HAP-1 (cell line): ENCODE measurements around the gene AMBP.

ENCODE experiments used
- DNase-seq, 2 experiments: peaks; one replicate each; pipeline ENCODE4 v3.0.0-alpha.2; 2016 to 2020; ENCODE audit warnings: low spot score in 2 of 2
- H3K27me3 ChIP-seq: fragments of 250-450 bp; sonication (Bioruptor Pico); 2 replicates; pipeline ENCODE4 v1.5.1; 2020; ENCODE audit warnings: low read depth, mild to moderate bottlenecking, moderate library complexity
- H3K36me3 ChIP-seq: fragments of 250-450 bp; sonication (Bioruptor Pico); replicated peaks from 2 replicates; pipeline ENCODE4 v1.5.1; 2020; ENCODE audit warnings: mild to moderate bottlenecking
- H3K4me1 ChIP-seq: fragments of 250-450 bp; sonication (Bioruptor Pico); 2 replicates; pipeline ENCODE4 v1.5.1; 2020; ENCODE audit warnings: mild to moderate bottlenecking
- H3K4me3 ChIP-seq: fragments of 250-450 bp; sonication (Bioruptor Pico); 2 replicates; pipeline ENCODE4 v1.5.1; 2020; ENCODE audit warnings: mild to moderate bottlenecking, moderate library complexity
- H3K9me3 ChIP-seq: fragments of 250-450 bp; sonication (Bioruptor Pico); 2 replicates; pipeline ENCODE4 v1.5.1; 2020; ENCODE audit warnings: mild to moderate bottlenecking, moderate library complexity
- in situ Hi-C: fragments of 300-500 bp; cut with MboI; formaldehyde crosslinking; loops from 3 replicates; pipeline ENCODE4 v1.14.3; 2020; ENCODE audit warnings: low sequenced_read_pairs, inconsistent platforms, mixed read lengths

AMBP gene

DNA sequence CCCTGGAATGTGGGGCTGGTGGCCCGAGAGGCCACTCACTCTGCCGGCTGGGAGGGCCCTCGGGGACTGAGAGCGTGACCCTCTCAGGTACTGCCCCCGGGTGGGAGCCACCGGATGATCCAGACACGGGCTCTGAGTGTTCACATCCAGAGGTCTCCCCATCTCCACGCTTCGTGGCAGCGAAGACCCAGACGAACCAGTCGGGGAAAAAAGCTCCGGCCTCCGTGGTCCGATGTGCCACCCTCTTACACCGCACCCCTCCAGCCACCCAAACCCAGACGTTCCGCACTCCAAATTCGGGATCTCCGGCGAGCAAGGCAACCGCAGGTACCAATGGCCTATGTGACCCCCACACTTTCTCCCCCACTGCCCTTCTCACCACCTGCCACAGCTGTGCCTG lies 49.5 kb downstream of the AMBP start:
- in situ Hi-C loops, result loop anchor here (25.0 kb wide), 1 partner anchor 291 kb away; no protein-coding TSS in a partner anchor
- Histone ChIP-seq H3K36me3 (peaks cover 13% of the 10 kb centered on the region), H3K9me3 (peaks cover 6% of the 10 kb centered on the region)

DNA sequence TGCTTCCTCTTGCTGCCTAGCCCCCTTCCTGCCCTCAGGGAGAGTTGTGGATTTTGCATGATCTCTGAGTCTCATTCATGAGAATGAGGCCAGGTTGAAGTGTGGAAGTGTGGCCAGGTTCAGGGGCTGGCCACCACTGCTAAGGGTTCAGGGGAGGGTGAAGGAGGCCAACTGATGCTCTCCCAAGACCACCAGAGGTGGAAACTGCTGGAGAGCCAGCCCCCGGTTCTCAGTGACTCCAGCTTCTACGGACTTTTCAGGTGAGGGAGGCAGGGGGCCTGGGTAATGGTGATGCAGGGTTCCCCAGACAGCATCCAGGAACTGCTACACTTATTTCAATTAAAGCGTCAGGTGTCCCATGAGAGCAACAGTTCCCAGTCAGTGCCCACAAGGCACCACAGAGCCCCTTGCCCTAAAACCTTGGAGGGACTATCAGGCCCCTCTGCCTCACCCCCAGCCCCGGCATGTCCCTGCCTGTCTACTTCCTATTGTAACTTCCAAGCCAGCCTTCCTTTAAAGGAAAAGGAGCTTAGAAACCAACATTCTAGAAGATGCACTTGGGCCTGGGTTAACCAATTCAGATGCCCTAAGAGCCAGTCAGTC lies 50.1 kb downstream of the AMBP start:
- Histone ChIP-seq H3K36me3 (peaks cover 11% of the 10 kb centered on the region), H3K27me3 (no peaks in the 10 kb centered on the region), H3K4me3 (no peak overlapping the region), H3K9me3 (peaks cover 9% of the 10 kb centered on the region), H3K4me1 (no peaks in the 10 kb centered on the region)
- DNase-seq, result peak in 1 of 2 experiments; percentile 1
- in situ Hi-C loops, result loop anchor here (25.0 kb wide), 1 partner anchor 291 kb away; no protein-coding TSS in a partner anchor

More for the DNA sequence above, 49.5 kb downstream of the AMBP start:
- Histone ChIP-seq H3K27me3 (no peaks in the 10 kb centered on the region), H3K4me3 (no peak overlapping the region), H3K4me1 (no peaks in the 10 kb centered on the region)
- peak in 1 of 2 experiments; percentile 6 for DNase-seq

DNA sequence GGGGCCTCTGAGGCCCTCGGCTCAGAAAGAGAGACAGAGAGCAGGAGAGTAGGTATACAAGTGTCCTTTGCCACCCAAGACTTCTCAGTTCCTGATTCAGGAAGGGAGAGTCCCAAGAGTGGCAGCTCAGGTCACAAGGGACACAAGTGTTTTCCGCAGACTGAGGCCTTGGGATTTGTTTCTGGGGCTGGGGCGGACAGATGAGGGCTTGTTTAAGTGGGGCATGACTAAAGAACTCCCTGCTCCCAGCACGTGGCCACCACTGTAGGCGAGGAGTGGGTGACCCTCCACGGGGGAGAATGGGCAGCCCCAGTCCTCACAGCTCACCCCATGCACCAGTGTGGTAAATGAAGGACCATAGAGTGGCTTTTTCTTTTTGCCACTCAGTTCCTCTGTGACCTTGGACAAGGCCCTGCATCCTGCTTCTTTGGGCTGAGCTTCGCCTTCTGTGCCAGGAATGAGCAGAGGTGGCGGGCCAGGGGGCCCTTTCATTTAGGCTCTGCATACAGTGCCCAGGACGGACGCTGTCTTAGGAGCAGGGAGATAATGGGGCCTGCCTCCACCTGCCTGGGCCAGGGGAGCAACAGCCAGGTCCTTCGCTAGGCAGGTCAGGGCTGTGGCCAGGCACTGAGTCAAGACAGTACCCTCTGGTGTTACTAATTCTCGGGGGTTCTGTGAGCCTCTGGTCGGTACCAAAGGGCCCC lies 50.8 kb downstream of the AMBP start:
- peaks cover 13% of the 10 kb centered on the region for H3K36me3 ChIP-seq
- in situ Hi-C loops, result loop anchor here (25.0 kb wide), 1 partner anchor 290 kb away; no protein-coding TSS in a partner anchor

DNA sequence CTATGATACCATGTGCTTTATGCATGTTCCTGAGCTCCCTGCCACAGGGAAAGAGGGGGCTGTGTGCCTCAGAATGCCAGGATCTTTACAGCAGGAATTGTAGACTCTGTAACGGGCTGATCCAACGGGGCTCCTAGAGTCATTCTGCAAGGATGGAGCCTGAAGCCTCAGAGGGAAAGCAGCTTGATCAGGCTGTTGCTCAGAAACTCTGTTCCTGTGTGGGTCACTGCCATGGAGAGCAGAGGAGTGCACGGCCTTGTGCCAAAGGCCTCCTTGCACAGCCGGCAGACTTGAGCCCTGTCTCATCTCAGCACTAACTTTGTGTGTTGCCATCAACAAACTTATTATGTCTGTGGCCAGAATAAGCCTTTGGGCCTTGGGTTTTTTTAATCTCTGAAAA lies 51.8 kb downstream of the AMBP start:
- H3K4me1 ChIP-seq, result no peaks in the 10 kb centered on the region
- peaks cover 13% of the 10 kb centered on the region for H3K36me3 ChIP-seq
- H3K27me3 ChIP-seq, result no peaks in the 10 kb centered on the region
- in situ Hi-C loops, result loop anchor here (25.0 kb wide), 1 partner anchor 289 kb away; no protein-coding TSS in a partner anchor
- H3K9me3 ChIP-seq, result peaks cover 9% of the 10 kb centered on the region
- DNase-seq, result peak in 1 of 2 experiments; percentile 3
- no peak overlapping the region for H3K4me3 ChIP-seq

More for the DNA sequence above, 50.8 kb downstream of the AMBP start:
- peak in 1 of 2 experiments; percentile 5 for DNase-seq
- H3K4me3 ChIP-seq, result no peak overlapping the region
- H3K27me3 ChIP-seq, result no peaks in the 10 kb centered on the region
- H3K4me1 ChIP-seq, result no peaks in the 10 kb centered on the region
- H3K9me3 ChIP-seq, result peaks cover 9% of the 10 kb centered on the region

DNA sequence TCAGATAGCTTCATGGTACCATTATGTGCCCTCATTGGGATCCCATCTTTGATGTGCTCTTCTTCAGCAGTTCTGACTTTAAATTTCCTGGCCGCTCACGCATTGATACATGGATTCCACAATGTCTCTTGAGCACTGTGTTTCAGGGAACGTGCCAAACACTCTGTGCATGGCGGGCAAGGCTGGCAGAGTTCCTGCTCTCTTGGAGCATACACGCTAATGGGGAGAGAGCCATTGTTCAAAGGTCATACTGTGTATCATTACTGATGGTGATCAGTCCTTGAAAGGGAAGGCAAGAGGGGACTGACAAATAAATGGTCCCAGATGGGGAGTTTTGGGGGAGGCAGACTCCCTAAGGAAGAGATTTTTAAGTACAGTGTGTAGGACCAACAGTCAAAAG lies 52.3 kb downstream of the AMBP start:
- peaks cover 12% of the 10 kb centered on the region for H3K36me3 ChIP-seq
- no peaks in the 10 kb centered on the region for H3K27me3 ChIP-seq
- no peak for DNase-seq
- H3K4me3 ChIP-seq, result no peak overlapping the region
- in situ Hi-C loops, result loop anchor here (25.0 kb wide), 1 partner anchor 288 kb away; no protein-coding TSS in a partner anchor
- H3K9me3 ChIP-seq, result peaks cover 9% of the 10 kb centered on the region
- no peaks in the 10 kb centered on the region for H3K4me1 ChIP-seq

DNA sequence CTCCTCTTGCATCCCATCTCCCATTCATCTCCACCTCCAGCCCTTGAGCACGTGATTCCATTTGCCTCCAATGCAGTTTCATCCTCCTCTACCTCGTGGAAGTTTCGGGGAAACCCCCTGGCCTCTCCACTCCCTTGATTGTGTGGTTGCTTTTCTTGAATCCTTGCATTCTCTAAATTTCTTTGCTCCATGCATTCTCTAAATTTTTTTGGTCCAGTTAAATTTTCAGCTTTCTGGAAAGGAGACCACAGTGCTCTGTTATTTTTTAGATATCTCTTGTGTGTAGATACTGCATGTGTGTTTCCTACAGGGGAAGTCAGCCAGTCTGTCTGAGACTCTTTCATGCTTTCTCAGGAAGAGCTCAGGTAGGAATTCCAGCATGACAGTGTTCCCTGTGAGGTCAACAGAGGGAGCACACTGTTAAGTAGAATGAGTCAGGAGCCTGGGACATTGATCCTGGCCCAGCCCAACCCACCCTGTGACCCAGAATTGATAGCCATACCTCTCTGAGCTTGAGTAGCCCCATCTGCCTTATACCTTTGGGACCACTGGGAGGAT lies 52.8 kb downstream of the AMBP start:
- Histone ChIP-seq H3K36me3 (peaks cover 10% of the 10 kb centered on the region), H3K9me3 (peaks cover 9% of the 10 kb centered on the region), H3K4me3 (no peak overlapping the region), H3K27me3 (no peaks in the 10 kb centered on the region), H3K4me1 (no peaks in the 10 kb centered on the region)
- in situ Hi-C loops, result loop anchor here (25.0 kb wide), 1 partner anchor 288 kb away; no protein-coding TSS in a partner anchor
- no peak for DNase-seq

DNA sequence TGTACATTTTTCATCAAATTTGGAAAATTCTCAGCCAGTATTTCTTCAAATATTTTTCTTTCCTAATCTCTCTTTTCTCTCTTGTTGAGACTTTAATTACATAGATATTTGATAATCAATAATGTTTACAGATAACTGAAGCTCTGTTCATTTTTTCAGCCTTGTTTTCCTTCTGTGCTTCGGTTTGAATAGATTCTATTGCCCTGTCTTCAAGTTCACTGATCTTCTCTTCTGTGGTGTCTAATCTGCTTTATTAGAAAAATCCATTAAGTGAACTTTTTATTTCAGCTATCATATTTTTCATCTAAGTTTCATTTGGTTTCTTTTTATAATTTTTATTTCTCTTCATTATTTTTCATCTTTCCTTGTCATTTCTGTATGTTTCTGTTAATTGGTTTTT lies 54.1 kb downstream of the AMBP start:
- in situ Hi-C loops, result no loop called here
- Histone ChIP-seq H3K4me3 (no peak overlapping the region), H3K9me3 (peaks cover 9% of the 10 kb centered on the region), H3K4me1 (no peaks in the 10 kb centered on the region), H3K27me3 (no peaks in the 10 kb centered on the region), H3K36me3 (peaks cover 11% of the 10 kb centered on the region)
- no peak for DNase-seq

DNA sequence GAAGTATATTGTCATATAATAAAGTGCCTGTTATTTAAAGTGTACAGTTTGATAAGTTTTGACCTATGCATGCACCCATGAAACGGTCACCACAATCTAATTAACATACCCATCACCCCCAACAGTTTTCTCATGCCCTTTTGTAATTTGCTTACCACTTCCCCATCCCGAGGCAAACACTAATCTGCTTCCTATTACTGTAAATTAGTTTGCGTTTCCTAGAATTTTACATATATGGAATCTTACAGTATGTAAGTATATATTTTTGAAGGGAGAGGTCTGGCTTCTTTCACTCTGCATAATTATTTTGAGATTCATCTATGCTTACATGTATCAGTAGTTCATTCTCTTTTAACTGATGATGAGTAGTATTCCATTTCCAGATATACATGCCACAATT lies 56.5 kb downstream of the AMBP start:
- peaks cover 10% of the 10 kb centered on the region for H3K36me3 ChIP-seq
- in situ Hi-C loops, result no loop called here
- no peak for DNase-seq

DNA sequence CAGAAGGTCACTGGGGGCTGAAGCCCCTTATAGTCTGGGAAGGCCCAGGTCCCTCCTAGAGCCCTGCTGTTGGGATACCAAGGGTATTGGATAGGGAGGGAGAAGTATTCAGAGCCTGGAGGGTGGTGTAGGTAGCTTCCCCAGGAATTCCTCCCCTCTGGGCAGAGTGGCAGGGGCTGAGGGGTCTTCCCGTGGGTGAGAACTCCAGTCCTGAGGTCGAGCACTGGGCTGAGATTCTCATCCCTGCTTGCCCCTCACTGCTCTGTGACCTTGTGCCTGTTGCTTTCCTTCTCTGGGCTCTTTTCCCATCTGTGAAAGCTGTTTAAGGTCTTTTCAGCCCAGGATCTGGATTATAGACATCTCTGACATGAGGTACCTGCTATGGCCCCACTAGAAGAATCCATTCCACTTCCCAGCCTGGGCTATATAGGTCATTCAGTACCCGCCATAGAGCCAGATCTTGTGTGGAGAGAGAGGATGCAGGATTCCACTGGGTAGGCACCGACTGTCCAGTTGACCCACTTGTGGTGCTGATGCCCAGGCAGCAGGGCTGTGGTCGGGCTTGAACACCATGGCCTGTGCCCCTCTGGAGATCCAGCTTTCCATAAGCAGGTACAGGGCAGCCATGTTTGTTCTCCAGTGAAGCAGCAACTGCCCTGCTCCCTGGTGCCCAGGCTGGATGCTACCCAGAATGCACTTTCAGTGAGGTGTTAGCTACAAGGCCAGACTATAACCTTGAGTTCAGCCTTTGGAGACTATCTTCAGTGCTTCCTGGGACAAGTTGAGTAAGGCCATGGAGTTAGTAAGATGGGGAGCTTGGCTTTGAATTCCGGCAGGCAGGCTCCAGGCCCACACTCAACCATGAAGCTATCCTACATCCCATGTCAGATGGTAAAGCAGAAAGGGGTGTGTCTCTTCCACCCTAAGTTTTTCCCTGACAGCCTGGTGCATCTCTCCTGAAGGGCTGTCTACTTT lies 60.1 kb downstream of the AMBP start:
- in situ Hi-C loops, result no loop called here
- Histone ChIP-seq H3K27me3 (no peaks in the 10 kb centered on the region), H3K9me3 (no peaks in the 10 kb centered on the region), H3K36me3 (peaks cover 8% of the 10 kb centered on the region), H3K4me3 (no peak overlapping the region), H3K4me1 (no peaks in the 10 kb centered on the region)
- DNase-seq, result peak in 1 of 2 experiments; percentile 2

More for the DNA sequence above, 56.5 kb downstream of the AMBP start:
- peaks cover 9% of the 10 kb centered on the region for H3K9me3 ChIP-seq
- no peak overlapping the region for H3K4me3 ChIP-seq
- no peaks in the 10 kb centered on the region for H3K4me1 ChIP-seq
- no peaks in the 10 kb centered on the region for H3K27me3 ChIP-seq

DNA sequence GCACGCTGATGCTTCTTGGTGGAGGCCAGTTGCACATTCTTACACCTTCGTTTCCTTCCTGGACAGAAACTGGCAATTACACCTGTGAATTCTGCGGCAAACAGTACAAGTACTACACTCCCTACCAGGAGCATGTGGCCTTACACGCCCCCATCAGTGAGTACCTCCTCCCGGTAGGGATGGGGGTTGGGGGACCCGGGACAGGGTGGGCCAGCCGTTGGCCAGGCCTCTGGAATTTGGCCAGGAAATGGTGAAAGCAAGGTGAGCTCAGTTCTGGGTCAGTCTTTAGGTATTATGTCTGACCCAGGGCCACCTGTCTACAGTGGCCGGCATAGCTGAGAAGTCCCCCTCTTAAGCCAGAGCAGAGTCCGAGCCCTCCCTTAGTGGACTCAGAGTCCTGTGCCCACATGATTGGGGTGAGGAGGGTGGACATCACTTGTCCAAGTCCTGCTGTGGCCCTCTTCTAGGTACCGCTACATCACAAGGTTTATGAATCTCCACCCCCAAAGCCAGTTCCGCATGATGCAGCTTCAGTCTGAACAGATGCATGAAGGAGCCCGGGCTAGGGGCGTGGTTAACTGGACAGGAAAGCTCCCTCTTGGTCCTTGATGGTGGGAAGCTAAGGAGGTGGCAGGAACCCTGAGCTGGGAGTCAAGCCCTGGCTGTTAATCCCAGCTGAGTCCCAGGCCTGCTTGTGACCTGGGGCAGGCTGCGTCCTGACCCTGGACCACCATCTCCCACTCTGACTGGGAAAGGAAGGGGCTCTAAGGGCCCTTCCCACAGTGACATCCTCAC lies 61.3 kb downstream of the AMBP start:
- Histone ChIP-seq H3K9me3 (no peaks in the 10 kb centered on the region), H3K27me3 (no peaks in the 10 kb centered on the region), H3K36me3 (peaks cover 5% of the 10 kb centered on the region; the same call in 1 of the 2 replicates), H3K4me1 (no peaks in the 10 kb centered on the region), H3K4me3 (no peak overlapping the region)
- DNase-seq, result peak in 1 of 2 experiments; percentile 4
- in situ Hi-C loops, result no loop called here

DNA sequence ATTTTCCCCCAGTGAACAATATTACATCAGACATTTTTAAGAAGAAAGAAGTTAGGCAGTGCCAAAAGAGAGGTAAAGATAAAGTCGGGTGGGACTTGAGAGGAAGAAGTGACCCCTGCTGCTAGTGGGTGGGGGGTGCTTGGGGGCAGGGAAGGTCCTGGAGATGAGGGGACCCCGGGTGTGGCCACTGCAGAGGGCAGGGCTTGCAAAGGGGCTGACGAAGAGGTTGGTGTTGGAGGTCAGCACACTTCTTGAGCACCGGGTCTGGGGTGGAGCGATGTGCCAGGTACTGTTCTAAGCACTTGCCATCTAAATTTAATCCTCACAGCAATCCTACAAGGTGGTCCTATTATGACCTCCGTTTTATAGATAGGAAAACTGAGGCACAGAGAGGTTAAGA lies 62.0 kb downstream of the AMBP start:
- Histone ChIP-seq H3K9me3 (no peaks in the 10 kb centered on the region), H3K4me3 (no peak overlapping the region), H3K36me3 (peaks cover 8% of the 10 kb centered on the region; the same call in 1 of the 2 replicates), H3K27me3 (no peaks in the 10 kb centered on the region), H3K4me1 (no peaks in the 10 kb centered on the region)
- peak in 1 of 2 experiments; percentile 6 for DNase-seq
- in situ Hi-C loops, result no loop called here

DNA sequence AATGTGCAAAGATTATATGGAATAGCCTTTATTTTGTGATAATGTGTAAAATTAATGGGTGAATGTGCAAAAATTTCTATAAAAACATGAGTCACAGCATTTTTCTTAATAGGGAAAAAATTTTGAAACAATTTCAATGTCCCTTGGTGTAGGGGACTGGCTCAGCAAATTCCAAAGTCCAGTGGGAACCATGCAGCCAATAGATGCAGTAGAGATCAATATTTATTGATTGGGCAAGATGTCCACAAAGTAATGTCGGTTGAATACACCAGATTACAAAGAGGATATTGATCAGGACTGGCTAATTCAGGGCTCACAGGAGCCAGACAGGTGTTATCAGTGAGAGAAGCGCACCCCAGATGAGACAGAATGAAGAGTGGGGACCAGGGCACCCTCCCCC lies 62.5 kb downstream of the AMBP start:
- Histone ChIP-seq H3K9me3 (no peaks in the 10 kb centered on the region), H3K27me3 (no peaks in the 10 kb centered on the region), H3K4me1 (no peaks in the 10 kb centered on the region), H3K36me3 (peaks cover 8% of the 10 kb centered on the region; the same call in 1 of the 2 replicates), H3K4me3 (no peak overlapping the region)
- in situ Hi-C loops, result no loop called here
- DNase-seq, result no peak
